Activated CD8-positive, alpha-beta memory T cell treated with anti-CD3 and anti-CD28 coated beads for 24 hours (primary cell): Measurements from ENCODE around the gene LNX2.

Experiments
- DNase-seq: peaks from one replicate; pipeline ENCODE4 v3.0.0-alpha.2; 2020

LNX2 gene

DNA sequence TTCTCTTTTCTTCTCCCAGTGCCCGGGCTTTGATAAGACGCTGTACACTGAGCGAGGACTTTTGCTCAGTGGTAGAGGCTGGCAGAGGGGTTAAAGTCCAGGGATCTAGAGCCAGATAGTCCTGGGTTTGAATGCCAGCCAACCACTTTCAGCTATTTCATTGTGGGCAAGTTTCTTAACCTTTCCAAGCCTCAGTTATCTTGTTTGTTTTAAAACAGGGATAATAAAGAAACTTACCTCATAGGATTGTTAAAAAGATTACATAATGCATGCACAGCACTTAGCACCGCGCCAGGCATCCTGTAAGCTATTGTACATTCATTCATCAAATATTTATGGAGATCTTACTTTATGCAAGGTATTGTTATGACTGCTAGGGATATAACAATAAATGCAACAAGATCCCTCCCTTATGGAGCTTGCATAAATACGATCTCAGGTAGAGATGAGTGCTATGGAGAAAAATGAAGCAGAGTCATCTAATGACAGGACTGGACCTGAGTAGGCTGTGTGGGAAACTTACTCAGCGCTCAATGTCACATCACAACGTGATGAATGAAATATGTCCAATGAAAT is 70.8 kb downstream of the LNX2 start:
- no peak for DNase-seq

DNA sequence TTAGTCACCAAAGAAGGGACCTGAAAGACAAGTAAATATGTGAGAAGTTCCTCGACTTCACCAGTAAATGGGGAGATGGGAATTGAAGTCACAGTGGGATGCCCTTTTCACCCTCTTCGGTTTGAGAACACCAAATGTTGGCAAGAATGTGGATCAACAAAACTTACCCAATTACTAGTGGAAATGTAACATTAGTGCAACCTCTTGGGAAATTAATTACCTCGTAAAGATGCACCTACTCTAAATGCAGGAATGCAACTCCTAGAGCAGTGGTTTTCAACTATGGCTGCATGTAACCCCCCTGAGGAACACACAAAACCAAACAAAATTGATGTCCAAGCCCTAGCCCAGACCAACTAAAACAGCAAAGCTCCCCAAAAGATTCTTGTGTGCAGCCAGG is 78.1 kb downstream of the LNX2 start:
- no peak for DNase-seq

DNA sequence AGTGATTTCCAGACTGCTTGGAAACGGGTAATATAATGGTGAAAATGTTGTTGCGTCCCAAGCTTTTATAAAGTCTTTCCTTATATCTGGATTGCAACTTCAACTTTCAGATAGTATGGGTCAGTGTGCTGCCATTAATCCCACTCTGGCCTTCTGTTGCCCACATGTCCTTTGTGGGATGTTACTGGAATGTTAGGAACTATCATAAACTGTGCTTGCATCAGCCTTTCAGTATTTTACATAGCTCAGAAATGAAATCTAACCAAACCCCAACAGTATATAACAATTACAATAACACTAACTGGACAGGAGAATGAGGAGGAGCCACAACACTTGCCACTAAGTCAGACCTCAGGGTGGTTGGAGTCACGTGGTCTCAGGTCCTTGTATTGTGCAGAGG is 78.9 kb downstream of the LNX2 start:
- DNase-seq = no peak

DNA sequence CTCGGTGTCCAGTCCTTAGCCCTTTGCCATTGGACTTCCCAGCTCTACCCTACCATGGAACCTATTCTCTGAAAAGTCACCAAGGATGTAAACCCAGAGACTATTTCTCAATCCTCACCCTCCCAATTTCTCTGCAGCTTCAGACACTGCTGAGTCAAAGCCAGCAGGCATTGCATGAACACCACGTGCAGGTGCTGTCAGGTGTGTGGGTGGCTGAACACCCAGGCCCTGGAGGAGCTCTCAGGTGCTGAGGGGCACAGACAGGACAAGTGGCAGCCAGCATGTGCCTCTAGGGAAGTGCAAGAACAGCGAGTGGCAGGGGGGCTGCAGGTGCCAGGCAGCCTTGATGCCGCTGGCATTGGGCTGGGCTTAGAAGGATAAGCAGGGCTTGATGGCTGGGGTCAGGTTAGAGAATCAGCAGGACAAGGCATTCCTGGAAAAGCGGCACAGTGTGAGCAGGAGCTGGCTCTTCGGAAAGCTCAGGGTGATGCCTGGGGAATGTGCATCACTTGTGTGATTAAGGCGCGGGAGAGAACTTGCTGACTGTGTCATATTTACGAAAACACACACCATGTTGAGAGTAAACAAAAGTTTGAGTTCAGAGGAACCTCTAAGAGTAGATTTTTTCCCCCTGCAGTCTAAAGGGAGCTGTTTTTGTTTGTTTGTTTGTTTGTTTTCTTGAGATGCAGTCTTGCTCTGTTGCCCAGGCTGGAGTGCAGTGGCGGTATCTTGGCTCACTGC is 83.8 kb downstream of the LNX2 start:
- DNase-seq = no peak

DNA sequence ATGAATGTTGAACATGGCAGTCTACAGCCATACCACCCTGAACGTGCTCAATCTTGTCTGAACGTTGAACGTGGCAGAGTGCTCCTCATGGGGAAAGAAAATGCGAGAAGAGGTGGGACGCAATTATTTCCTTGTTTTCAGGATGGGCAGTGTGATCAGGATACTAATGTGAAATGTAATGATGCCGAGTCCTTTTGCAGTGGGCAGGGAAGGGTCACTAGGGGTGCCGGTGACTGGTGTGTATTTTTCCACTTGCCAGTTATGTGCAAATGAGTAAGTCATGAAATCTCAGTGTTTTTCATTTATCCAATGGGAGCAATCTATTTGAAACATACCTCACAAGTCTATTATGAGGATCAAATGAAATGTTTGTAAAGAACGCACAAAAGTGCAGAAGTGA is 84.8 kb downstream of the LNX2 start:
- DNase-seq = no peak

DNA sequence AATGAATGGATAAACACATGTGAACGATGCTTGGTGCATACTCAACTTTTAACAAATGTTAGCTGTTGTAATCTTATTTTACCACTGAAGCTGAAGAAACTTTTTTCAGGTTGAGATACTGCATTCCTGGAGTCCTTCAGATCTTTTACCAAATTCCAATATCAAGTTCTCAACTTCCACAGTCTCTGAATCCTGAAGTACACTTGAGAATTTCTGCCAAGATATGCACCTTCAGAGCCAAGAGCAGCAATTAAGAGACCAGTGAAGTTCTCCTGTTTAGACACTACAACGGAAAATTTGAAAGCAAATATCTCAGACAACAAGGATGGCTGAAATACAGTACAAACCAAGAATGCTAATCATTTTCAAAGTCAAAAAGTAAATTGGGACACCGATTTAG is 85.3 kb downstream of the LNX2 start:
- no peak for DNase-seq

DNA sequence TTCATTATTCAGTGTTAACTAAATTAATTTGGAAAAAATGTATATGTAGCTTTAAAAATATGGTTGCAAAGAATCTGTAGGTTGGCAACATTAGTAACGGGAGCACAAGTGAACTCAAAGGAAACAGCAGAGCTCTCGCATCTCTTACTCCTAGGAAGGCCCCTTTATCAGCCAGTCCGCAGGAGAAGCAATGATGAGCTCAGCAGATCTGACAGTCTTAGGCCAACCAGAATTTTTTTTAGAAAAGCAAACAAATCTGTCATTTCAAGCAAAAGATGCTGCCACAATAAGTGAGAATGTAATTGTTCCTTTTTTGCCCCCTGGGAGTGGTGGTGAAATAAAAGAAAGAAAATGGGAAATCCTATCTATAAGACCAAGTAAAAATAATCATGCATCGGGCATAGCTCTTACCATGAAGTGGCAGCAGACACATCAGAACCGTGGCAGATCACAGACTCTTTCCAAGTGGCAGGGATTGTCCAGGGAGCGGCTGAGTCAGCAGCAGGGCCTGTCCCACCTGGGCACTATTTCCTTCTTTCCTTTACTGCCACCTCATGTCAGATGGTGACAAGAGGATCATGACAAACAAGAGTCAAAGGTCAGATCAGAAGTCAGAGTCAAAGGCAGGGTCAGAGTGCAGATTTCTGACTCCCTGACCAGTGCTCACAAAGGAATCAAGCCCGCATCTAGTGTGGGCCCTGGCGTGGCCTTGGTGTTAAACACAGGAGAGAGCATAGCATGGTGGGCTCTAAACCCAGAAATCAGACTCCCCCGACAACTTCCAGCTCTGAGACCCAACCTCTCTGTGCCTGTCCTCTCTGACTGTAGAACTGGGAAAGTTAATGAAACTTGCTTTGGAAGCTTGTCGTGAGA is 86.0 kb downstream of the LNX2 start:
- no peak for DNase-seq

DNA sequence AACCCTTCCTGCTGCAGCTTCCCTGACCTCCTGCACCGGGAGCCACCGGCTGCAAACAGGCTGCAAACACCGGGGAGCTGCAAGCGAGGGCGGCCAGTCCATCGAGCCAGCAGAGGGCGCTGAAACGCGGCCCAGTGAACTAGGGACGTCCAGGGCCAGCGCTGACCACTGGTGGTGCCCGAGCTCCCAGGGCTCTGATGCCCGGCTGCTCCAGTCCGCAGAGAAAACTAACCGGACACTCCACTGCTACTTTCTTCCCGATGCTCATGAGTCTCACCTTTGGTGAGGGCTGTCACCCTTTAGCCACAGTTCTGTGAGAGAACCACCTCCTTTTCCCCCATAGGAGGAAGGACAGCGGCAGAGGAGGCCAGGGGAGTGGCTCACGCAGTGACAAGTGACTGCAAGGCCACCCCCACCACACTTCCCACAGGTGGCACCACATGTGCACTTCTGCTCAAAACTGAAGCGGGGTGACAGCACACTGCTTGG is 87.1 kb downstream of the LNX2 start:
- DNase-seq = peak; percentile 76

DNA sequence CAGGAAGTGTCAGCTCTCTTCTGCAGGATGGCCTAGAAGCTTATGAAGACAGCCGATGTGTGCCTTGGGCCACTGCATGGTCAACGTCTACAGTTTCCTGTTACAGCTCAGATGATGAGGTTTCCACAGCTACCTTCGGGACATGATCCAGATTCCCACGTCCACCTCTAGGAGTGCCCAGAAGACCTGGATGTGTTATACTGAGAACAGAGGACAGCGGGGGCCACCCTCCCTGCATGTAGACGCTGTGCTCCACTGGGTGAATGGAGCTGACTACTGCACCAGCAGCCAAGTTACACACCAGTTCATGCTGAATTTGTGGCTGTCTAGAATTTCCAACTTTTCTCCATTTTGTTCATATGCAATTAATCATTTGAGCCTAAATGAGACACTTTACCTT is 91.4 kb downstream of the LNX2 start:
- DNase-seq = no peak

DNA sequence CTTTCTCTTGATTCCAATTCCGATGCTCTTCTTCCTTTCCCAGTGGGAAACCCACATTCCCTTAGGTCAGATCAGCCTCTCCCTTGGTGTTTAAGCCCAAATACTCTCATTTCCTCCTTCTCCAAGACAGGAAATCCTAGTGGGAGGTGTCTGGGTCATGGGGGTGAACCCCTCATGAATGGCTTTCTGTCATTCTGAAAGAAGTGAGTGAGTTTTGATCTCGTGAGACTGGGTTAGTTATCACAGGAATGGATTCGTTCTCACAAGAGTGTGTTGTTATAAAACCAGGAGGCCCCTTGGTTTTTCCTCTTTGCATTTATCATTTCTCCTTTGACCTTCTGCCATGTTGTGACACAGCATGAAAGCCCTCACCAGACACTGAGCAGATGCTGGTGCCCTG is 93.8 kb downstream of the LNX2 start:
- no peak for DNase-seq

DNA sequence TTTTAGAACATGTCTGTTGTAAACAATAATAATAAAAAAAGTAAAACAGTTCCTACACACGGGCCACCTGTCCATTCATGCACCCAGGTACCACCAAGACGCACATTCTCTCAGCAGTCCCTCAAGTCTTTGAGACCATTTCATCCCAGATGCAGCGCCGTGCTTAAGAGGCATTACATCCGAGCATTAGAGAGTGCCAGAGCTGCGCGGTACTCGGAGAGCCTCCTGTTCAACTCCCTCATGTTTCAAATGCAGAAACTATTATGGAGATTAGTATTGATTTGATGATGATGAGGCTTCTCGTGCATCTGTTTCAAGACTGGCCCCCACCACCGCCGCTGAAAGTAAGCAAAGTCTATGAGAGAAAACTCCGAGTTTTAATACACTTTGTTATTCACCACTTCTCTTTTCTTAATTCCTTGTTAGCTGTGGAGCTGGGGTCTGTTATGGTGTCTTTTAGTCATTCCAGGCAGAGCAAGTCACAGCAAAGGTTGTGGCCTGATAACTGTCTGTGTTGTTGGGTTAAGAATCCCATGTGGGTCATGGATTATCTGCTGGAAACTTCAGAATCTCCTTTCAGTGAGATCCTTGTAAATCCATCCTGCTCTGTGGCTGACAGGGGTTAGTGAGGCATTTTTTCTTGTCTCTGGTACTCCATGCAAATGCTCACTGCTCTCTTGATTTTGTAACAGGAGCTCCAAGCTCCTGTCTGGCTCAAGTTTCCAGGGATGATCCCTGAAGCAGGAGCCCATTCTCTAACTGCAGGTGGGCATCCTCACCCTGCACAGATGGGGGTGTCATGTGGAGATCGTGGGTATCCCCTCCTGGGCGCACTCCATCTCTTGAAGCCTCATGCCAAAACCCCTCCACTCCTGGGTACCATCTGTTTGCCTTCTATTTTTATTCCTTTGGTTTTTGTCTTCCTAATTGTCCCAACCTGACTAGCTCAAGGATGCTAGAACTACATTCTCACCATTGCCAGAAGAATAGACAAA is 95.1 kb downstream of the LNX2 start:
- DNase-seq = no peak

DNA sequence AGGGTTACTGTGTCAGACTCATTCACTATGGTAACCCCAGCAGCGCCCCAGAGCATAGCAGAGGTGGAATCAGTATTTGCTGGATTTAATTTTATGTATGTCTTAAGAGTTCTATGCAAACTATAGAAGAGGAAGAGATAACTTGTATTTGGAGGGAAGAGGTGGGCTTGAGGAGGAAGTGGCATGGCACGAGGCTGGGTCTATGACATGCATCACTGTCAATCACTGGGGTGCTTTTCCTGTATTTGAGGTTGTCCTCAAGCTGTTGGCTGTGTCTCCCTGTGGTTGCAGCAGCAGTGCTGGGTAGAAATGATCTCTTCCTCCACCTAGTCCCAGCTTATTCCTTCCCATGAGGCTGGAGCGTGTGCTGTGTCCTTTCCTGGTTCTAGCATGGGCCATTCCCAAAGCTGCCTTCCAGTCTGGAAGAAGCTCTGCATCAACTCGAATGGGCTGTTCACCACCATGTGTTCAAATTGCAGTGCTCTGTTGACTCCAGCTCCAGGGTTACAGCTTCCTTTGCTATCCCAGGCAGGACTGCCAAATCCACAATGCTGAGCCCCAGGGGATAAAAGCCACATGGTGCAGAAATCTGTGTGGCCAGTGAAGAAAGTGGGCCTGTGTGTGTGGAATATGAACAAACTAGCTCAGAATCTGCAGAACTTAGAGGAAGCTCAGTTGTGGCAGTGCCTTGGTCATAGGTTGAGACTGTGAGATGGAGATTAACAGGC is 96.8 kb downstream of the LNX2 start:
- no peak for DNase-seq

DNA sequence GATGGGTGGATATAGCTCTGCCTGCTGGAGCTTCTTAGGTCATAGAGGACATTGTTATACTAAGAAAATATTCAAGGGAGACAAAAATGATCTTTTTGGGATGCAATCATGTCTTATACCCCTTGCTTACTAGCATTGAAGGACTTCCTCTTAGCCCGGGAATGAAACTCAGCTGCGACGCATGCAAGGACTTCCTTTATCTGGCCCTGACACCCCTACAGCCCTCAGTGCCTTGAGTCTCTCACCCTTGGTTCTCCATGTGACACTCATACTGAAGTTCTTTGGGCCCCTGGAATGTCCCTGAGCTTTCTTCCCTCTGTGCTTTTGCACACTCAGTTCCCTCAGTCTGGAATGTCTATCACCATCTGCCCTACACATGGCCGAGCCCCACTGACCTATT is 97.5 kb downstream of the LNX2 start:
- no peak for DNase-seq

DNA sequence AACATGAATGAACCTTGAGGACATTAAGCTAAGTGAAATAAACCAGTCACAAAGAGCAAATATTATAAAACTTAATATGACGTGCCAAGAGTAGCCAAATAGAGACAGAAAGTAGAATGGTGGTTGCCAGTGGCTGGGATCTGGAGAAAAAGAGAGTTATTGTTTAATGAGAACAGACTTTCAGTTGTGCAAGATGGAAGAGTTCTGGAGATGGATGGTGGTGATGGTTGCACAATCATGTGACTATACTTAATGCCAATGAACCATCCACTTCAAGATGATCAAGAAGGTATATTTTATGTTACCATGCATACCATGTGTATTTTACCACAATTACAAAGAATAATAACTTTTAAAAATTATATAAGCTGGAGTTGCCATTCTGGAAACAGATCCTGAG is 104.2 kb downstream of the LNX2 start:
- DNase-seq = no peak

DNA sequence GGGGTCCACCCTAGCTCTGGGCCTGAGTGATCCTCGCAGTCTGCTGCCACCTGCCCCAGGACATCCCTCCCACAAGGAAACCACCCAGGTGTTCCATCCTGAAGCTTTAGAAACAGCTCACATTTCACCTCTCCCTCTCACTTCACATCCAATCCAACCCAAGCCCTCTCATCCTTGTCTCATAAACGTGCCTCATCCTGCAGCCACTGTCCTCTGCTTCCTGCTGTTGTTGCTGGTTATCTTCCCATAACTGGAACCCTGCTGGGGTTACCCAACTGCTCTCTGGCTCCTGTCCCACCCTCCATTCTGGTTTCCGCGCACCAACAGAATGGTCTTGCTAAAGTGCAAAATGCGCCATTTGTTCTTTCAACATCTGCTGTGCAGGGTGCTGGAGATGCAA is 110.2 kb downstream of the LNX2 start:
- no peak for DNase-seq

DNA sequence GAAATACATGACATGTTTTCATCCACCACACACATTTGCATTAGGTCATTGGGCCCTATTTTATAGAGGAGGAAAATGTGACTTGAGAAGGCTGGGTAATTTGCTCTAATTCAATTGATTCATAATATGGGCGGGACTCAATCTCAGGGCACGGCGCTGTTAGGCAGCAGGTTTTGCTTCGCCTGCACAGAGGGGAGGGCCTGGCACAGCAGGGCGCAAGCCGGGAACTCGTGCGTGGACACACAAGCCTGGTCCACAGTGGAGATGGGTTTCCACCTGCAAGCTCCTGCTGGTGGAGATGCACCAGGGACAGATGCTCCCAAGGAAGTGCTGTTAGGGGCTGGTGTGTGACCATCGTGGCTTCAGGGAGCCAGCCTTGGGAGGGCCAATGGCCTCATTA is 111.5 kb downstream of the LNX2 start:
- no peak for DNase-seq

DNA sequence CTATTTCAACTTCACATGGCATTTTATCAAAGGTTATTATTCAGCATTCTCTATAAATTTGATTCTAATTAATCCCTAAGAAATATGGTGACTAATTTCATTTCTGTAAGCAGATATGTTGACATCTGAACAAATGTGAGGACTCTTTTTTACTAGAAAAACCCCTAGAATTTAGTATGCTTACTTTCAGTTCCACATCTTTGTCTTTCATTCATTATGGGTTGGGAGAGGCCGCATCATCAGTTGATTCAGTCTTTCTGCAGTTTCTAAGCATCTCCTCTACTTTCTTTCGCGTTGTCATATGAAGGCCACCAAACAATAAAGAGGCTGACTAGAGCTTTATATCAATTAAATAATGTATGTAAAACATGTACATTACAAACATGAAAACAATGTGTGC is 114.5 kb downstream of the LNX2 start:
- no peak for DNase-seq

DNA sequence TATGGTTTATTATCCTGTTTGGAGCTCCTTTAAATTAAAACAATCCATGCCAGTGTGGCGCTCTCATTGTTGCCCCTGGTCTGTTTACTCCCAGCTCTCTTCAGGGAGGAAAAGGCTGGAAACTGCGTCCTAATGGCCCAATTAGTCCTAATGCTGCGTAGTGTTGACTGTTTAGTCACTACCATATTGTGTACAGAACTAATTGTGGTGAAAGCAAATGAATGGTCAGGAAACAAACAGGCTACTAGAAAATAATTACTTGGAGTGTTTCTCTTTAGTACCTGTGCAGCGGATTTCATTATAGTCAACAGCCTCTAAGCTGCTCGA is 115.5 kb downstream of the LNX2 start:
- no peak for DNase-seq

DNA sequence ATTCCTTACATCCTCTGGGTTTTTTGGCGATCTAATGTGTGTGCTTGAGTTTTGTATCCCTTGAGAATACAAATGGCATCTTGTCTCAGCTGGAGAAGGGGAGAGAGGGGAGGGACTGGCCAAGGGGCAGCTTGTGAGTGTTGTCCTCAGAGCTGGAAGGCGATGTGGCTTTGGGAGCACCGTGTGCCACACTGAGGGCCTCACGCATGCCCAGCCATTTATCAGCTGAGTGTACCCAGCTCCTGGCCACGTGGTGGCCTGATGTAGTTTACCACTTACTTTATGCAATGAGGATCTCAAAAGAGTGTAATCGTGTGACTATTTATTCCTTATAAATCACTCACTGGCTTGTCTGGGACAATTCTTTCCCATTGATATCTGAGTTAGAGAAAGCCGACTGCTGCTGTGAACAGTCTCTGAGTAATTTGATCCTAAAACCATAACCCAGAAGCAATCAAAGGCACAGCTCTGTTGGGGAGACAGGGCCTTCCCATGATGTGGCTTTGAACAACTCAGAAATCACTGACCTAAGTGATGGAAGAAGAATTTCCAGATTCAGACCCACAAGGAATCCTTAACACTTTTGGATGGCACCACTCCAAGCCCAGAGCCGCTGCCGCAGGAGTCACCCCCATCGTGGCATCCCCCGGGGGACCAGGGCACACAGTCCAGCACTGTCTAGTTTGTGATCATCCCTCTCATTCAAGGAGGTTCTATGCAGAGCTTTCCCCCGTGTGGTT is 116.0 kb downstream of the LNX2 start:
- no peak for DNase-seq

DNA sequence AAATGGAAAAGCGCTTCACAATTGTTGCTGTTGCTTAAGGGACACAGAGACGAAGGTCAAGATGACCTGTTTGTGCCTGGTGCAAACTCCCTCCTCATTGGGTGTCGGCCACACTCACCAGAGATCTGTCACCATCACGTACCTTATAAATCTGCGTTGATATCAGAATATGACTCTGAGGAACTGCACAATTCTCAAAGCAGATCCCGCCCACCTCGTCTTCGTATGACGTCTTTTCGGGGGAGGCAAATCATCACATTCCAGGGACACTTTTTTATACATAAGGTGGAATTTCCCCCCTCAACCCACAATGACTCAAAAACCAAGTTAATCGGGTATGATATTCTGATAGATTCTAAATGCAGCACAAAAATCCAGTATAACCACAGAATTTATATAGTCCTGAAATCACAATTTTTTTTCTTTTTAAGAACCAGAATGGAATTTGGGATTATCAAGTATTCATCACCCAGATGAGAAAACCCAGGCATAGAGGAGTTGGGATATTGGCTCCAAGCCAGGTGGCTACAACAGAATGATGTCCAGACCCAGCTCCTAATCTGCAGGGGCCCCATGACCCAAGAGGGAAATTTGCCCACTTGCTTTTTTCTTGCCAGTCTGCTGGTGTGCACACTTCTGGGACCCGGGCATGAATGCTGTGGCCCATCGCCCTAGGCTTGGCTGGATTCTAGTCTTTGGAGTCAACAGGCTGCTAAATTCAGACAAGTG is 119.4 kb downstream of the LNX2 start:
- DNase-seq = no peak
